ENCODE measurements around the gene AGMO.

AGMO gene

DNA sequence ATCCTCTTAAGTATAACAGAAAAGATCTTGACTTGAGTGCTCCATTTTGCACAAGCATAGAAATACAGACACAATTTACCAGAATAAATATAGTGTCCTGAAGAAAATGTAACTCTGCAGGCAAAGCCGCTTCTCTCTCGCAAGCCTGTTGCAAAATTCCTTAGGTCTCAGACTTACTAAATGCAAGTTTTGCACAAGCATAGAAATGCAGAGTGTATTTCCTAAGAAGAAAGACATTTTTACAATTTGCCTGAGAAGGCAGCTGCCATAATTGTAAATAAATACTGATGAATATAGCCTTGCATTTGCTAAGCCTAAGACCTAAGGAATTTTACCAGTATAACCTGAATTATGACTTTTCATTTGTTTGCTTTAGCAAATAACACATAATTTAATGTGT lies 67.1 kb downstream of the AGMO start:
- no peak for DNase-seq

DNA sequence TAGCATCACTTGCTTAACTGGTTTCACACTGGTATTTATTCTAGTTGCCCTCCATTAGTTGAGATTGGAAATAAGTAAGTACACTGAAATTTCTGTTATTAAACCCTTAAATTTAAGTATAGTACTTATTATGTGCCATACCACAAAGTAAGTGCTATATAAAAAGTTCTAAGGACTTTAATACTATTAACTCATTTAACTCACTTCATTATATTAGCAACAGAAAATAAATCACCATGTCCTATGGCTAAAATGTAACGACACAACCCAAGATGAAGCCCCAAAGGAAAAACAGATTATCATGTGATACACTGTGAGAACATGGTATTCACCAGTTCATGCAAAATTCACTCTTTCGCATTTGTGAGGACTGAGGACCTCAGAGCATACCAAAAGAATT lies 70.5 kb downstream of the AGMO start:
- no peak for DNase-seq

GRCh38 chr7:15490291-15490690 lies 71.5 kb downstream of the AGMO start:
- DNase-seq, result no peak

DNA sequence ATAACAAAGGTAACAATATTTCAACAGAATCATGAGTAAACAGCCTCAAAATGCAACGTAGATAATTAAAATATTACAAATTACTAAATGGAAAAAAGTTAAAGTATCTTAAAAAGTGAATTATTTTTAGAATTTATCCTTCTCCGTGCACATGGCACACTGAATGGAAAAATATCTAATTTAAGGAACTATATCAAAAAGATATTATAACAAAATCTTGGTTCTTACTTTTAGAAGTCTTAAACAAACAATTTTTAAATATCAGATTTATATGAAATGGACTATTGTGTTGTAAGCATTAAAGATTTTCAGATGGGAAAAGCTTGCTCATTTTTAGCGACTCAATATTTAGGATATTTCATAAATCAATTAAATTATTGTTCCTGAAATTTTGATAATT lies 72.0 kb downstream of the AGMO start:
- no peak for DNase-seq

GRCh38 chr7:15489383-15489782 lies 72.4 kb downstream of the AGMO start:
- DNase-seq, result no peak

DNA sequence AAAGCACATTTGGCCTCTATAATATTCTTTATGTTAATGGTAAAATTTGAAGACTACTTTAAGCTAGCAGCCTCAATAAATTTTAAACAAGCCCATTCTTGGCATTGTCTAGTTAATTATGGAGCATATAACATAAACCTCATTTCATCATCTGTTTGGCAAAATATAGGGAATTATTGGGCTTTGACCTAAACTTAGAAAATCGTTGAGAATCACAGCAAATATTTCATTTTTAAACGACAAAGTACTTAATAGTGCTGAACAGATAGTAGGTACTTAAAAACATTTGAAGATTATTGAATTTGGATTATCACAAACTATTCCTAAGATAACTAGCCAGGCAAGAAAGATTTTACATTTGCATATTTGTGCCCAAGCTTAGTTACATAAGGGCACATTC lies 73.4 kb downstream of the AGMO start:
- DNase-seq, result no peak

GRCh38 chr7:15487896-15488295 lies 73.9 kb downstream of the AGMO start:
- no peak for DNase-seq

DNA sequence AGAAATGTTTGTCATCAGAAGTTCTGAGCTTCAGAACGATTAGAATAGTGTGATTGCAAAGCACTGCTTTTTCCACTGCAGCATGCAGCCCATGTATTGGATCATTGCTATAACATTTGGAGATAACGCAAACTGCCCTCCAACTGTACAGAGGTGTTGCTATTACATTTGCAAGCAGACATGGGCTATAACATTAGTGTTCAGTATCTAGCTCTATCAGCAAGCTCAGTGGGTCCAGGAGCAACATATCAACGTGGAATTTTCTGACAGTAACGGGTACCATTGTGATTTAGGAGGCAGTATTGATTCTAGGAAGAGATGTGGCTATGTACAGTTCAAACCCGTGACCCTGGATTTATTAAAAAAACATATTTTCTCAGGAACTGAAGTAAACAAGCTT lies 75.8 kb downstream of the AGMO start:
- DNase-seq, result no peak

DNA sequence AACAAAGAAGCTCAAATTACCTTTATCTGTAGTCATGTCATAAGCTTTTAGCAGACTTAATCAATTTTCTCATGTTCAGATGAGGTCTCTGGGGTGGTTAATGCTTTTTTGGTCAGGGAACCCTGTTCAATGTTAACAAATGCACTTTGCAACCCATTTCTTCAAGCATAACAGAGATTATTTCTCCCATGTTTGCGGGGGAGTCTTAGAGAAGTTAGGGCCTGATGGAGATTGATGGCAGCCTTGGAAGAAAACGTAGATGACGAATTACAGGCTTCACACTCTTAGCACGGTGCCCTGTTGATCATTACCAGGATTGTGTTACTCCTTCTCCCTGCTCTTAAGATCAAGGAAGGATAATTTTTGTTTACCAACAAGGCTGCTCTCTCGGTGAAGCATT lies 76.4 kb downstream of the AGMO start:
- DNase-seq, result no peak

- DNase-seq, result no peak
These were observed 80.7 kb downstream of the AGMO start for GRCh38 chr7:15481132-15481531.

- no peak for DNase-seq
These were observed 83.4 kb downstream of the AGMO start for GRCh38 chr7:15478401-15478800.

DNA sequence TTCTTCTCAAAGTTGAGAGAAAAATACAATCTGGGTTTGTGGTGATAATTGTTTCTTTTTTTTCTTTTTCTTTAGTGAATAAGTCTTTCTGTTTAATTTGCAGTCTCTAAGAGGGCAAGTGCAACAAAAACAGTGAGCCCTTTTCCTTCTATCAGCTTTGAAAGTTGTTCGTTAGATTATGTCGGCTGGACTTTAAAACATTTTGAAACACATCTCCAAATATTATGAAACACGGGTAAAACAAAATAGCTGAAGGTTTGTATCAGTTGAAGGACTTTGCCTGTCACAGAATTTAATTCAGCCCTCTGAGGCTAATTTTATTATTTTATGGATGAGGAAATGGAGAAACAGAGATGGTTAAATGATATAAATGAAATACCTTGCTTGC lies 85.3 kb downstream of the AGMO start:
- DNase-seq, result no peak

- DNase-seq, result no peak
These were observed 85.8 kb downstream of the AGMO start for GRCh38 chr7:15475808-15476530.

DNA sequence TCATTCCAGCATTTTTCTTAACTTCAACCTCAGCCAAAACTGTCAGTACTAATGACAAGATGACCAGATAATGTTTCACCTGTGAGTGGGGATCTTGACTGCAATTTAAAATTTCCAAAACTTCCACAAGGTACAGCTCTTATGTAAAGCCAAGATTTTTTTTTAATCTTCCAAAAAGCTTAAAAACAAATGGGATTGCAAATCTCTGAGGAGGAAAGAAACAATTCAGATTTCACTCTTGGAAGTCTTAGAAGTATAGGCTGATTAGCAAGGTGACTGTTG lies 90.2 kb downstream of the AGMO start:
- DNase-seq, result no peak

GRCh38 chr7:15470825-15471668 lies 90.8 kb downstream of the AGMO start:
- DNase-seq, result no peak

DNA sequence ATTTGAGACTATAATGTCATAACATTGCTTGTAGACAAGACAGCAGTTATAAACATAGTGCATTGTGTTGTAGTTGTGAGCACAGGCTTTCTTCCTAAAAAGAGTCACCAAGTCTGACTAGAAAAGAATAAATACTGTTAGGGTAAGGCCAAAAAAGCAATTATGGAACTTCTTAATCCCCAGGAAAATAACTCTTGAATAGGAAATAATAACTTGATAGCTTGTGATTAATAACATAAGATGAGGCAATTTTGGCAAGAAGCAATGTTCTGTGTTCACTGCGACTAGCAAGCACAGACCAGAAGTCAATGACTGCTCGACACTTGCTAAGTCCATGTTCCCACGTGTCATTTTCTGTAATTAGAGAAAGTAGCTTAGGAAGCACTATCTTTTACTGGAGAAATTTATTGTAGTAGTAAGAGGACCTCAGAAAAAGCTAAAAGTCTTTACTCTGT lies 97.1 kb downstream of the AGMO start:
- no peak for DNase-seq

DNA sequence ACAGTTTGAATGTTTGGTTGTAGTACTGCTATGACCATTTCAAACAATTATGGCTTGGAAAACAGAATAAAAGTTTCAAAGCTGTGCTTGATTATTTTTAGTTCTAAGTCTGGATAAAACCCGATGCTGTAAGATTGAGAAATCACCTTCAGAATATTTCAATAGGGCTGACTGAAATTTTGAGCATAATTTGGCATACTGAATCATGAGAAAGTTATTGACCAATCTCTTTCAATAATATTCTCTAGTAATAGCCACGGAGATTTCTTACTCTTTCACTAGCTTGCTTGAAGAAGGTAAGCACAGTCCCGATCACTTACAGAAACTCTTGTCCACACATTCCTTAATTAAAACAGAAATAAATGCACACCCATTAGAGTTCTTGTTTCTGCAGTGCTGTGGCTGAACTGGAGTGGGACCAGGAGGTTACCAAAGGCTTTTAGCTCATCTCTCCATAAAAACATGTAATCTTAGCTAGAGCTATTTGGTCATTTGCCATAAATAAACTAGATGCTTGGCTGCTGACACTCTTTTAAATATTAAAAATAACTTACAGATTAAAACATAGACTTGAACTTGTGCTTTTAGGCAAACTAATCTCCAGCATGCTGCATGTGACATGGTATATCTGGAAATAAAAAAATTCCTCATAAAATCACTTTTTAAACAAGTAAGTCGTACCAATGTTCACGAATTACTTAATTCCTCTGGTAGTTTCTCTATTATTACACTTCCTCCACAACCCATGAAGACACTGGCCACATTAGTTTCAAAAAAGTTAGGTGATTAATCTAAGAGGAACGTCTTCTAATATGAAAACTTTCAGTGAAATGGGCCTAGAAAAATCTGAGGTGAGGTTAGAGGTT lies 97.8 kb downstream of the AGMO start:
- DNase-seq, result no peak

- no peak for DNase-seq
These were observed 99.0 kb downstream of the AGMO start for GRCh38 chr7:15462721-15463389.

DNA sequence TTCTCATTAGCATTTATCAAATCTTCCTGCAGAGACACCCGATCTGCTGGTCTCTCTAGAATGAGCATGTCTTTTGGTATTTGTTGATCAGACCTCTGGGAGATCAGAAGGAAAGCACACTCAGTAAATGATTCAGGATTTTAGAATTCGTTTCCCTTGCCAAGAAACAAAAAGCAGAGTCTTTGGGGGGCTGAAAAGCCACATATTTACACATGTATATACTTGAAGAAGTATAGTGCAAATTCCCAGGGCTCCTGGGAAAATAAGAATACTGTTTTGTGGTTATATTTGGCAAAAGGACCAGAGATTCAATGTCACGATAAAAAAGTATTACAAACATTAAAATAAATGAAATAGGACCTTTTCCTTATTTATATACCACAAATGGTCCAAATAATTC lies 100.2 kb downstream of the AGMO start:
- DNase-seq, result no peak

DNA sequence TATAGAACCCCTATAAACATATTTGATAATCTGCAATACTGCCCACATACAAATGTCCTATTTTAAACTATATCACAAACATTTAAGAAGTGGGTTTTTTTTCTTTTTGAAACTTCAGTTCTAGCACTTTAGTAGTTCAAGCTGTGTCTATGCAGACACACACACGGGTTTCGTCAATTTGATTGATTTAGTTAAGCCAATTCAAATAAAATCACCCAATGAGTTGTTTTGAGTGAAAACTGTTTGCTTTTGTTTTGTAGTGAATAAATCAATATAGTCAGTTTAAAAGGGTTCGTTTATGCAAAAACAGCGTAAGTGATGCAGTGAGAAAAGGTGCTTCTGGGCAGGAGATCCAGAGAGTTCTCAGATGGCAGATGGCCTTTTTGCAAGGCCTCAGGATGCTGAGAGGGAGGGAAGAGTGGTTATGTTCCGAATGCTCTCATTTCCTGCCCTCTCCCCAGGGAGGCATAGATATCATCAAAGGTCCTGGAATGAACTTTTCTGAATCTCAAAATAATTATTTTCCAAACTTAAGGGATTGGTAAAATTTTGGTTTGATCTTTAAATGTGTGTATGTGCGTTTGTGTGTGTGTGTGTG lies 102.7 kb downstream of the AGMO start:
- DNase-seq, result no peak

DNA sequence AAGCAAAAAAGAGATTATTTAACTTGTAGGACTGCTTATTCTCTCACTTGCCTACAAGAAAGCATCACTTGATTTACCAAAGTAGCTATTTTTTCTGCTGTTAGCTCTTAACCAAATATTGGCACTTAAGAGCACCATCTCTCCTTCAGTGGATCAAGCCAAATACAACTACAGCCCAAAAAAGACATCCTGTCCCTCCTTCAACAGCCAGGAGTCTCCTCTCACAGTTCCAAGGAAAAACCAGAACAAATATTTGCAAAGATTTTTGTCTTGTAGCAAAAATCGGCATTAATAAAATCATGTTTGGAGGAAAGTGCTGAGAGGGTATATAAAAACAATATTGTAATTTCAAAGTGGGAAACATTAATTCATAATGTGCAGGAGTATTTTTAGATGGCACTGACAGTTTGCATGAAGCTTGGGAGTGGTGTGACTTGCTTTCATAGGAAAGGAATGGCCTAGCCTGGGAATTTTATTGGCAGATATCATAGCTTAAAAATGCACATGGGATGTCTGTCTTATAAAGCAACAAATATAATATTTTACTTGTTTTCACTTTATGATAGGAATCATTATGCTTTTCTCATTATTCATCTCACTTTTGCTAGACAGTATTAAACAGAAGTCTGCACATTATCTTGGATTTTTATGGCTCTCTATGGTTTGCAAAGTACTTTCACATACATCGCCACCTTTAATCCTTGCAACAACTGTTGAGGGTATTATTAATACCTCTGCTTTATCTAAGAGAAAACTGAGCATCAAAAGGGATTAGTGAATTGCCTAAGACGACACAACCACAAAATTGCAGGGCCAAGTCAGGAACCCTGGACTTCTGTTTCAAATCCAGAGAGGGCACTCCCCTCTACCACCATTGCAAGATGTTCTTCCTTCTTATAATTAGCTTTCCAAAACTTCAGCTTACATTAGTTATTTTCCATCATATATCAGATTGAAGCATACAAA lies 103.5 kb downstream of the AGMO start:
- no peak for DNase-seq
